ENCODE measurements around the gene MEIKIN.

The MEIKIN gene

DNA sequence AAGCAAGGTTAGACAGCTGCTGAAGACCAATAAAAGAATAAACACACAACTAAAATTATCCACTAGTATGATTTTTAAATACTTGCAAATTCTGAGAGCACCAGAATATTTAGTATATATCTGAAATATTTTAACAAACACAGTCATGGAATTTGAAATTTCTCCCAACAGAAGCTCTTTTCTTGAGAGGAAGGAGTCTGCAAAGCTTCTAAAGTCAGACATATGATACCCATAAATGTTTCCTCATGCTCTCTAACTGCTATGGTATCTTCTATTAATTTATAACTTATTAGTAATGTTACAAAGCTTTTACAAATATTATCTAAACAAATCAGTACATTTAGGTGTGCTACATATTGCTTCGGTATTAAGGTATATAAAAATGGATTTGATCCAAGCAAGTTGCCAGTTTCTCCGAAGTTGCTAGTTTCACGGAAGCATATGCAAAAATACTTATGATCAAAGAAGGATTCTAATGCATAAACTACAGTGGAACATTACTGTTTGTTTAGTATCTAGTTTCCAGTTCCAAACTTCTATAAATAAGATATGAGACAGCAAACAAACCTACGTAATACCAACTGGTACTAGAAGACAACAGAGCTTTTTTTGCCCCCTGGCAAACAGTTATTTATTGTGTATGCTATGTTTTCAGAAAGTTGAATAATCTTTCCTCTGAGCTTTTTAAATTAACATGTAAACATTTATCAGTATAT, 170.7 kb downstream of the MEIKIN start:
- DNase-seq (ENCODE audit: low read depth in 2 of 3, low spot score in 1 of 3) = no peak

DNA sequence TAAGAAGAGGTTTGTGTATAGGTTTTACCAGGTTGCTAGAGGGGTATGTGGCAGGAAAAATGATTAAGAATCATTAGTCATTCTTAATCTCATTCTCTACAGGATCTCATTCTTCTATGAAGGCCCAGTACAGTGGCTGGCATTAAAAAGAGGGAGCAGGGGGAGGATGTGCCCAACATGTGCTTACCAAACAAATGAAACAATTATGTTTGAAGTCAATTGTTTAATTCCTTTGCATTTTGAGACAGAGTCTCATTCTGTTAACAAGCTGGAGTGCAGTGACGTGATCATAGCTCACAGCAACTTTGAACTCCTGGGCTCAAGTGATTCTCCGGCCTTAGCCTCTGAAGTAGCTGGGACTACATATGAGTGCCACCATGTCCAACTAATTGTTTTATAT, 171.7 kb downstream of the MEIKIN start:
- DNase-seq (ENCODE audit: low read depth in 2 of 3, low spot score in 1 of 3) = no peak

DNA sequence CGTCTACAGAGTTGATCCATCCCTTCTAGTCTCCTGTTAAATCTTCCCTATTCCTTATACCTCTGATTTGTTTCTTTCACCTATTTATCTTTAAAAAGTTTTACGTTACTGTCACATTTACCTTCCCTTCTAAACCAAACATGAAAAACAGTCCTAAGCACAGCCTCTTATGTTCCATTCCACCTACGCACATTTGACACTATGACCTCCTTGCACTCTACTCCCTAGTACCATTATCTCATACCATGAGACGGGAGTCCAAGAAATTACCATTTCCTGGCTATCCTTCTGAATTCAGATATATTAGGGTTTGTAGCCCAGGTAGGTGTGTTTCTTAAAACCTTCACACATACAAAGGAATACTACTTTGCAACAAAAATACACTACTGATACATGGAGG, 173.8 kb downstream of the MEIKIN start:
- DNase-seq (ENCODE audit: low read depth in 2 of 3, low spot score in 1 of 3) = no peak

DNA sequence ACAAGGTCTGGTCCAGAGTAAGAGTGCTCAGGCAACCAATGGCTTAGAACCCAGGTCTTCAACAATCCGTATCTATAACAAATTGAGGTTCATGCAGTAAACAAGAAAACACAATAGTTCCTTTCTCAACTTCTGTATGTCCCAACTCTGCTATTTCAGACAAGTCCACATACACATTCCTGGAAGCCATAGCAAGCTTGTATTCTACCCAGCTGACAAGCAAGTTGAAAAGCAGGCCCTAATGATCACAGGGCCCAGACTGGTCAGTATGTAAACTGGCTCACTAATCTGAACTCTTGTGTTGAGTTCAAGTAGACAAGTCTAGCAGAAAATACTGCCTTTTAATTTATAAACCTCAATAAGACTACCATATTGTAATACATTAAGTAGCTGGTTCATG, 175.5 kb downstream of the MEIKIN start:
- DNase-seq (ENCODE audit: low read depth in 2 of 3, low spot score in 1 of 3) = no peak

DNA sequence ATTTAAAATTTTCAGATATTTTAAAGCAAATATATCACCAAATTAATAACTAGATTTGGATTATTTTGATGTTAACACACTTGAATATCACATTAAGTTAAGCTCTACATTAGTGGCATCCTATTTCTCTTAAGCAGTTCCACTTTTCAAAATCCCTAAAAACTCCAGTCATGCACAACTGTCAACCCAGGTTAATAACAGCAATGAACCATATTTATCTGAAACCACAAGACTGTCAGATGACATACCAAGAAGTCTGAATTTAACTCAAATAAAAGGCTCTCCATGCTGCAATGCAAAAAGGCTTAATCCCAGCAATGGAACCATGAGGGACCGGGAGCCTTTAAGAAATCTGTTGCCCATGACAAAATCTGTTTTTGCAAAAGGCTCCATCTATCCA, 176.1 kb downstream of the MEIKIN start:
- DNase-seq (ENCODE audit: low read depth in 2 of 3, low spot score in 1 of 3) = no peak

DNA sequence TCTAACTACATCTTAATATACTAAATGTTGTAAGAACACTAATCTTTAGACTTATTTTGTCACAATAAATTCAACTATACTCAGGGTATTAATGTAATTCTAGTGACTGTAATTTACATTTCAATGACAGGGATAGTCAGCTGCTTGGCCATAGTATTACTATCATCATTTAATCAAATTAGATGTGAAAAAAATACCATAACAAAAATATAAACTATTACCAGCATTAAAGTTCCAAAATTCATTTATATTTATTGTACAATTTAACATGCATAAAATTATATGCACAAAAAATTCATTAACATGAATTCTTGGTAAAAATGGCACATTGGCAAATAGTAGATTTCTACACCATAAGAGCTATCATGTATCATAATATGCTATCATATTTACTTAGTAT, 177.6 kb downstream of the MEIKIN start:
- no peak for DNase-seq (ENCODE audit: low read depth in 2 of 3, low spot score in 1 of 3)

DNA sequence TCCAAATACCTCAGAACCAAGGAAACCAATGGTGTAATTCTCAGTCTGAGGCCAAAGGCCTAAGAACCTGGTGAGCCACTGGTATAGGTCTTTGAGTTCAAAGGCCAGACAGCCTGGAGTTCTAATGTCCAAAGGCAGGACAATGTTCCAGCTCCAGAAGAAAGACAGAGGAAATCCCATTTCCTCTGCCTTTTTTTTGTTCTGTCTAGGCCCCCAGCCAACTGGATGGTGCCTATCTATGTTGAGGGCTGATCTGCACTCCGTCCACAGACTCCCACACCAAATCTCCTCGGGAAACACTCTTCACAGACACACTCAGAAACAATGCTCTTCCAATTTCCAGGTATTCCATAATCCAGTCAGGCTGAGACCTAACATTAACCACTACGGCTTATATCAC, 178.8 kb downstream of the MEIKIN start:
- DNase-seq (ENCODE audit: low read depth in 2 of 3, low spot score in 1 of 3) = no peak

DNA sequence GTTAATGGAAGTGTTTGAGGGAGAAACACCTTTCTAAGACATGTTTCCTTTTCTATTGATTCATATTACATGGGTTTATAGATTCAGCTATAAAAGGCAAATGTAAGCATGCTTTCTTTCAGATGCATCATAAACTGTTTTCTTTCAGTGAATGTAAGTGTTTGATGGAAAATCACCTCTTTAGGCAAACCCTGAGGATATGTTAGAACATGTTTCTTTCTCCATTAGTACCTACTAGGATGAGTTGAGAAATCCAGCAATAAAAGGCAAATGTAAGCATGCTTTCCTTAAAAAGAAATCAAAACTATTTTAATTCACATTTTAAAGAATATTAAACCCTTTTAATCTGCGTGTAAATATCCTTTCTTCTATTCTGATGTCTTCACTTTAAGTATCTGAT, 180.2 kb downstream of the MEIKIN start:
- DNase-seq (ENCODE audit: low read depth in 2 of 3, low spot score in 1 of 3) = no peak

DNA sequence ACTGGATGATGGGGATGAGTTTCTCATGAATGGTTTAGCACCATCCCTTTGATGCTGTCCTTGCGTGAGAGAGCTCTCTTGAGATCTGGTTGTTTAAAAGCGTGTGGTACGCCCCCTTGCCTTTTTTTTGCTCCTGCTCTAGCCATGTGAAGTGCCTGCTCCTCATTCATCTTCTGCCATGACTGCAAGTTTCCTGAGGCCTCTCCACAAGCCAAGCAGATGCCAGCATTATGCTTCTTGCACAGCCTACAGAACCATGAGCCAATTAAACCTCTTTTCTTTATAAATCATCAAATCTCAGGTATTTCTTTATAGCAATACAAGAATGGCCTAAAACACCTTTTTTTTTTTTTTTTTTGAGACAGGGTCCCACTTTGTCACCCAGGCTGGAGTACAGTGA, 181.5 kb downstream of the MEIKIN start:
- no peak for DNase-seq (ENCODE audit: low read depth in 2 of 3, low spot score in 1 of 3)

DNA sequence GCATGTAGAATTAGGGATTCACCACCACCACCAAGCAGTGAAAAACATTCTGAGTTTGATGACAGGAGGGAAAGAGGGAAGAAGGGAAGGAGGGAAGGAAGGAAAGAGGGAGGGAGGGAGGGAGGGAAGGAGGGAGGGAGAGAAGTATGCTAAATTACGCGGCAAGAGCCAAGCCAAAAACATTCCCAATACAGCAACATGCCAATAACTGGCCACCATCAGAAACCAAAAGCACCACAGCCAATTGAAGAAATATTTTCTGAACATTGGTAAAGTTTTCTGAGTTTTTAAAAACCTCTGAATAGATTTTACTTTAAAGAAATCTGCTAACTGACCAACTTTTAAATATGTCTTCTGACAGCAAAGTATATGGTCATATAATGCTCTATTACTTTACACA, 184.7 kb downstream of the MEIKIN start:
- no peak for DNase-seq (ENCODE audit: low read depth in 2 of 3, low spot score in 1 of 3)

DNA sequence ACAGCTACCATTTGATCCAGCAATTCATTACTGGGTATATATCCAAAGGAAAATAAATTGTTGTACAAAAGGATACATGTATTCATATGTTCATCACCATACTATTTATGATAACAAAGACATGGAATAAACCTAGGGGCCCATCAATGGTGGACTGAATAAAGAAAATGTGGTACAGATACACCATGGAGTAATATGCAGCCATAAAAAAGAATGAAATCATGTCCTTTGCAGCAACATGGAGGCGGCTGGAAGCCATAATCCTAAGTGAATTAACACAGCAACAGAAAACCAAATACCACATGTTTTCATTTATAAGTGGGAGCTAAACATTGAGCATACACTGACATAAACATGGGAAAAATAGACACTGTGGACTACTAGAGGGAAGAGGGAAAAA, 185.8 kb downstream of the MEIKIN start:
- no peak for DNase-seq (ENCODE audit: low read depth in 2 of 3, low spot score in 1 of 3)

DNA sequence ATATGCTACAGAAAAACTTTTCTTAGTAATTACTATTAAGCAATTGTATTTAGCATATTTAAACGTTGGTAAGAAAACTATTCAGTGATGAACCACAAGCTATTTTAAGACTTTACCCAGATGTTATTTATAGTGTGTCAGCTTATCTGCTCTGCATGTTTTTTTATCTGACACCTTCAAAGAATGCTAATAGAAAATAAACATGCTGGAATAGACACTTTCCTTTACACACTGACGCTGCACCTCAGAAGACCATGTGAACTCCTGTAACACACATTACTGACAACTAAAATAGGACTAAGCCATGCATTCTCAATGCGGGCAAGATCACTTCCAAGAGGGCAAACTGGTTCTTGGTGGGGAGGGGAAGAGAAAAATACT, 187.0 kb downstream of the MEIKIN start:
- DNase-seq (ENCODE audit: low read depth in 2 of 3, low spot score in 1 of 3) = no peak

DNA sequence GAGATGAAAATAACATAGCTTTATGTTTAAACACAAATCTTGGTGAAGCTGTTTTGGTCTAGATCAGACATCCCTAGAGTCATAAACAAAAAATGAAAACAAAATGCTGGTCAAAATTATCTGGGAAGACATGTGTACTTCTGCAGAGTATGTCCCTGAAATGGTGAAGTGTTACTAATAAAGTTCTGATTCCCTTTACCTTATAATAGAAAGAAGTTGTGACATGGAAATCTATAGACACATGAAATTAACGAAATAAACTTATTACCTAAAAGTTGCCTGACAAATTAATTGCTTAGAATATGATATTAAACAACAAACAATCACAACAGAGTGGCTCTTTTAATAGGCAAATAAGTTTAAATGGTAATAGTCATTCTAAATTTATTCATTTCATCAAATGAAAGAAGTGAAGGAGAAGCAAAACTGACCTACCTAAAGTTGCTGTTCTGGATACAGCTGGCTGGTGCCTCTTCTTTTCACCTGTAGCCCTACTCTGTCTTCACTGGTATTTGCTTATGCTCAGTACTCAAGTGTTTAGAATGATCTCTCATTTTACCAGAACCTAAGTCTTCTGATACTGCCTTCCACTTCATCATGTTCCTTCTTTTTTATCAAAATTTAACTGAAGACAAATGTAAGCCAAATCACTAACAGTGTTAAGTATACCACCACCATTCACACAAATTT, 187.5 kb downstream of the MEIKIN start:
- no peak for DNase-seq (ENCODE audit: low read depth in 2 of 3, low spot score in 1 of 3)

Measured in stimulated activated CD4-positive, alpha-beta T cell treated with anti-CD3 and anti-CD28 coated beads, Interleukin-12 subunit alpha, Interleukin-12 subunit beta, amount 100 ng/mL, for 48 hours (primary cell).